Measurements from ENCODE around the gene ATXN7. TPM values are rescaled to one million over a fixed set of nuclear protein-coding genes. Genes with fewer than 3 reads are reported as not detected.
A peak's percentile ranks its signal among the peaks of the same experiment; 100 is the strongest.

Gene ATXN7
- total and polyA plus RNA-seq, 2 donors from 2014 or later = 1.4 to 36.4 TPM

GRCh38 chr3:63972196-63972595, 108.5 kb downstream of the ATXN7 start:
- Histone ChIP-seq H3K27ac (ENCODE audit: low read depth in 2 of 2, low read length in 2 of 2) (no peak overlapping the region), H3K9ac (ENCODE audit: low read length in 3 of 3) (no peak overlapping the region), H3K9me3 (ENCODE audit: control insufficient read depth in 2 of 3, insufficient read depth in 1 of 3, low read length in 3 of 3) (no peaks in the 10 kb centered on the region), H3K4me1 (ENCODE audit: control insufficient read depth in 2 of 3, insufficient read depth in 2 of 3, low read depth in 1 of 3, low read length in 3 of 3) (peaks cover 9 to 42% (median 33%) of the 10 kb centered on the region in 3 donors), H3K4me3 (ENCODE audit: low read length in 3 of 3) (no peak overlapping the region), H3K36me3 (ENCODE audit: control insufficient read depth in 2 of 3, insufficient read depth in 3 of 3, low read length in 3 of 3) (no peaks in the 10 kb centered on the region), H3K27me3 (ENCODE audit: control insufficient read depth, insufficient read depth, low read length) (no peaks in the 10 kb centered on the region)
- DNase-seq (peak in 1 of 5 donors; percentile 42), FAIRE-seq (no peak)
- TF ChIP-seq, protein P1, sequence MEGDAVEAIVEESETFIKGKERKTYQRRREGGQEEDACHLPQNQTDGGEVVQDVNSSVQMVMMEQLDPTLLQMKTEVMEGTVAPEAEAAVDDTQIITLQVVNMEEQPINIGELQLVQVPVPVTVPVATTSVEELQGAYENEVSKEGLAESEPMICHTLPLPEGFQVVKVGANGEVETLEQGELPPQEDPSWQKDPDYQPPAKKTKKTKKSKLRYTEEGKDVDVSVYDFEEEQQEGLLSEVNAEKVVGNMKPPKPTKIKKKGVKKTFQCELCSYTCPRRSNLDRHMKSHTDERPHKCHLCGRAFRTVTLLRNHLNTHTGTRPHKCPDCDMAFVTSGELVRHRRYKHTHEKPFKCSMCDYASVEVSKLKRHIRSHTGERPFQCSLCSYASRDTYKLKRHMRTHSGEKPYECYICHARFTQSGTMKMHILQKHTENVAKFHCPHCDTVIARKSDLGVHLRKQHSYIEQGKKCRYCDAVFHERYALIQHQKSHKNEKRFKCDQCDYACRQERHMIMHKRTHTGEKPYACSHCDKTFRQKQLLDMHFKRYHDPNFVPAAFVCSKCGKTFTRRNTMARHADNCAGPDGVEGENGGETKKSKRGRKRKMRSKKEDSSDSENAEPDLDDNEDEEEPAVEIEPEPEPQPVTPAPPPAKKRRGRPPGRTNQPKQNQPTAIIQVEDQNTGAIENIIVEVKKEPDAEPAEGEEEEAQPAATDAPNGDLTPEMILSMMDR (IDR thresholded peaks at IDR 0.05; ENCODE audit: borderline replicate concordance, extremely low read depth, insufficient read depth) = no peak
- intact Hi-C loops (cut with DNase I) = no loop called here

GRCh38 chr3:63972987-63973386, 109.3 kb downstream of the ATXN7 start:
- Histone ChIP-seq H3K9me3 (ENCODE audit: control insufficient read depth in 2 of 3, insufficient read depth in 1 of 3, low read length in 3 of 3) (no peaks in the 10 kb centered on the region), H3K36me3 (ENCODE audit: control insufficient read depth in 2 of 3, insufficient read depth in 3 of 3, low read length in 3 of 3) (no peaks in the 10 kb centered on the region), H3K27me3 (ENCODE audit: control insufficient read depth, insufficient read depth, low read length) (no peaks in the 10 kb centered on the region), H3K9ac (ENCODE audit: low read length in 3 of 3) (no peak overlapping the region), H3K27ac (ENCODE audit: low read depth in 2 of 2, low read length in 2 of 2) (no peak overlapping the region), H3K4me3 (ENCODE audit: low read length in 3 of 3) (no peak overlapping the region), H3K4me1 (ENCODE audit: control insufficient read depth in 2 of 3, insufficient read depth in 2 of 3, low read depth in 1 of 3, low read length in 3 of 3) (peaks cover 6 to 40% (median 29%) of the 10 kb centered on the region in 3 donors)
- DNase-seq (no peak), FAIRE-seq (no peak)
- intact Hi-C loops (cut with DNase I) = no loop called here
- TF ChIP-seq, protein P1 (IDR thresholded peaks at IDR 0.05; ENCODE audit: borderline replicate concordance, extremely low read depth, insufficient read depth) = no peak

- intact Hi-C loops (cut with DNase I) = no loop called here
- FAIRE-seq (no peak), DNase-seq (no peak)
- no peak overlapping the region for H3K27ac ChIP-seq (ENCODE audit: low read depth in 2 of 2, low read length in 2 of 2)
- peaks cover 2 to 43% (median 28%) of the 10 kb centered on the region in 3 donors for H3K4me1 ChIP-seq (ENCODE audit: control insufficient read depth in 2 of 3, insufficient read depth in 2 of 3, low read depth in 1 of 3, low read length in 3 of 3)
- no peaks in the 10 kb centered on the region for H3K9me3 ChIP-seq (ENCODE audit: control insufficient read depth in 2 of 3, insufficient read depth in 1 of 3, low read length in 3 of 3)
- H3K27me3 ChIP-seq (ENCODE audit: control insufficient read depth, insufficient read depth, low read length) = no peaks in the 10 kb centered on the region
- no peak overlapping the region for H3K9ac ChIP-seq (ENCODE audit: low read length in 3 of 3)
- no peak overlapping the region for H3K4me3 ChIP-seq (ENCODE audit: low read length in 3 of 3)
- TF ChIP-seq, protein P1 (IDR thresholded peaks at IDR 0.05; ENCODE audit: borderline replicate concordance, extremely low read depth, insufficient read depth) = no peak
- H3K36me3 ChIP-seq (ENCODE audit: control insufficient read depth in 2 of 3, insufficient read depth in 3 of 3, low read length in 3 of 3) = no peaks in the 10 kb centered on the region
These were observed 109.7 kb downstream of the ATXN7 start for GRCh38 chr3:63973406-63973805.

- H3K27me3 ChIP-seq (ENCODE audit: control insufficient read depth, insufficient read depth, low read length) = no peaks in the 10 kb centered on the region
- intact Hi-C loops (cut with DNase I) = no loop called here
- no peak overlapping the region for H3K9ac ChIP-seq (ENCODE audit: low read length in 3 of 3)
- H3K36me3 ChIP-seq (ENCODE audit: control insufficient read depth in 2 of 3, insufficient read depth in 3 of 3, low read length in 3 of 3) = no peaks in the 10 kb centered on the region
- H3K4me3 ChIP-seq (ENCODE audit: low read length in 3 of 3) = no peak overlapping the region
- TF ChIP-seq, protein P1 (IDR thresholded peaks at IDR 0.05; ENCODE audit: borderline replicate concordance, extremely low read depth, insufficient read depth) = no peak
- DNase-seq = no peak
- peaks cover 0 to 44% (median 25%) of the 10 kb centered on the region in 3 donors for H3K4me1 ChIP-seq (ENCODE audit: control insufficient read depth in 2 of 3, insufficient read depth in 2 of 3, low read depth in 1 of 3, low read length in 3 of 3)
- FAIRE-seq = no peak
- no peaks in the 10 kb centered on the region for H3K9me3 ChIP-seq (ENCODE audit: control insufficient read depth in 2 of 3, insufficient read depth in 1 of 3, low read length in 3 of 3)
- no peak overlapping the region for H3K27ac ChIP-seq (ENCODE audit: low read depth in 2 of 2, low read length in 2 of 2)
These were observed 110.8 kb downstream of the ATXN7 start for GRCh38 chr3:63974451-63974850.

All from kidney (tissue), 14 donors.